GM21529 (cell line): Measurements from ENCODE around the gene LRRD1.
"Not testable (repeated sequence)": the region's sequence is repeated elsewhere in the genome, so short reads cannot be mapped to it uniquely, and the experiment has no call there.

ENCODE experiments used
- ATAC-seq: cut with Tn5 transposase; IDR thresholded peaks from one replicate; pipeline ENCODE4 v1.9.1; 2021; ENCODE audit not compliant: unreplicated experiment

LRRD1 gene

DNA sequence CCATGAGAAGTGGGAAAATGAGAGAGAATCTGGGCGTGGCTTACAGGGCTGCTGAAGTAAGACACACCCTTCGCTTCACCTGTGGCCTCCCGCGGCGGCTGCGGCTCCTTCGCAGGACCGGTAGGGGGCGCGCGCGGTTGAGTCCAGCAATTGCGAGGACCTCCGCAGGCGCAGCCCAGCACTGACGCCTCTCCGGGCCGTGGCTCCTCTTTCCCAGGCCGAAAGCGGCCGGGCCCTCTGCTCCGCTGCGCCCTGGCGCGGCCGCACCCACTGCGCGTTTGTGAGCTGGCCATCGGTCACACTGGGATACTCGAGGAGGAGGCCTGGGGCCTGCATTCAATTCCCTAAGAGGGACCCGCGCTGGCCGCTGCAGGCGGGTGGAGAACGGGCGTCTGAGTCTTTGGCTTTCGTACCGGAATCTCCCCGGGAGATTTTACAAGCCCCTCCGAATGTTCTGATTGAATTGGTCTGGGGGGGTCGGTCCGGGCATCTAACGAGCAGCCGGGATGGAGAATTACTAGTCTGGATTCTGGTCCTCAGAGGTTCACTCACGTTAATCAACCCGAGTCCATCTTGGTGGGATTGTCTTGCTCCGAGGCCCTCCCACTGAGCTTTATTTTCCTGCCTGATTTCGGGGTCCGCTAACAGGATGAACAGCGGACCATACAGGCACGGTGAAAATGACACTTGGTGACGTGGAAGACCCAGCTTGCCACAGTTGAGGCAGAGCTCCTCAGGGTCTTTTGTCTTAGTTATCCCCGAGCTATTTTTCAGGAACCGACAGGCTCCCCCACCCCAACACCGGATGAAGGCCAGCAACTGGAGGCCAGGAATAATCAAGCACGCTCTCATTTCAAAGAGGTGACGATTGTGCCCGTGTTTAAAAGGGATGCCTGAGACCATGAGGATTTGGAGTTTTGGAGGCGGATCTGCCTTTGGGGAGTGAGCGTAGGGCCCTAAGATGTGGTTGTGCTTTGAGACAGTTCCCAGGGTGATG, at the start of gene LRRD1:
LRRD1 (minus strand) TSS at position 215 of the 997 bp plus-strand sequence. CDS start 13,940 bp downstream, outside the sequence.
- ATAC-seq: peak; percentile 100

DNA sequence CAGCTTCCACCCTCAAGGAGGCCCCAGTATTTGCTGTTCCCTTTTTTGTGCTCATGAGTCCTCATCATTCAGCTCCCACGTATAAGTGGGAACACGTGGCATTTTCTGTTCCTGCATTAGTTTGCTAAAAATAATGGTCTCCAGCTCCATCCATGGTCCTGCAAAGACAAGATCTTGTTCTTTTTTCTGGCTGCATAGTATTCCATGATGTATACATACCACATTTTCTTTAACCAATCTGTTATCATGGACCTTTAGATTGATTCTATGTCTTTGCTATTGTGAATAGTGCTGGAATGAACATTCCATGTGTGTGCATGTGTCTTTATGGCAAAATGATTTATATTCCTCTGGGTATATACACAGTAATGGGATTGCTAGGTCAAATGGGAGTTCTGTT, 49.8 kb upstream of the LRRD1 start:
- ATAC-seq: no peak

GRCh38 chr7:92228100-92228499, 49.2 kb upstream of the LRRD1 start:
- ATAC-seq: no peak

- no peak for ATAC-seq
These were observed 48.0 kb upstream of the LRRD1 start for GRCh38 chr7:92226981-92227380.

DNA sequence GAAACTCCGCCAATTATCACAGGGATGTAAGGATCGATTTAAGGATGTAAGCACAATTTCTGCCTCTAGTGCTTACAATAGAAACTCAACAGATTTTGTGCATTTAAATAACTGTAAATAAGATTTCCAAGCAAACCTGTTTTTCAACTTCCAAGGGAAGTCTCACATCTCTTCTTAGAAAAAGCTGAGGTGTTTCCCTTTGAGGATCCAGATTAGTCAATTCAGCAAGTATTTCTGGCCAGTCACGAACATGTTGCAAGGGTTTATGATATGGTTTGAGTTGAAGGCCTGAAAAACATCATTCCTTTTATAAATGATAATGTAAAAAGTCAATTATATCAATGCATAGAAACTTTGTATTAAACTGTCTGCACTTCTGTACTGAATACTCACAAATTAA, 42.8 kb upstream of the LRRD1 start:
- ATAC-seq: no peak

GRCh38 chr7:92206672-92207071, 27.7 kb upstream of the LRRD1 start:
- no peak for ATAC-seq

DNA sequence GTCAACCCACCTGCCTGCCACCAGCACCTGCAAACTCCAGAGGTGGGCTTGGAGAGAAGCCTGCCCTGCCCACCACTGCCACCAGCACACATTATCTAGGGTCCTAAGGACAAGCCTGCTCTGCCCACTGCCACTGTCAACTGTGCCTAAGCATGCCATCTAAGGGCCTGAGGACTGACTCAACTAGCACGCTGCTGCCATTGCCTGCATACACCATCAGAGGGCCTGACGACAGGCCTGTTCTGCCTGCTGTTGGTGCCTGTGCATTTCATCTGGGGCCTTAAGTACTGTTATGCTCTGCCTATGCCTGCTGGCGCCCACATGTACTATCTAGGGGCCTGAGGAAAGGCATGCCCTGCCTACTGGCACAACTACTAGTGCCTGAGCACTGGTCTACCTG, 27.0 kb upstream of the LRRD1 start:
- no peak for ATAC-seq

DNA sequence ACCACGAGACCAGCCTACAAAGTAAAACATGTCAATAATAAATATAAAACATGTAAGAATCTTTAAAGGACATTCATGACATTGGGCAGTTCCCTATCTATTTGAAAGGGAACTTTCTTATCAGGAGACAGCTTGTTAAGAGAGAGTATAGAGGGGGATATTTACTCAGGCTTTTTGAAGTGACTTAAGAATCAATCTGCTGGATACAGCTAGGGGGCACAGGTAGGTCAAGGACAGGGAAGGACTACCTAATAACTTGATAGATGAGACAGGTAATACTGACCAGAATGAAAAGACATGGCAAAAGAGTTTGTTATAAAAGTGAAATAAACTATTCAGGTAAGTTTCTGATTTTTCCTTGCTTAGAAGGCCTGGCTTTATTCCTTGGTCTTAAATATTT, 21.8 kb upstream of the LRRD1 start:
- no peak for ATAC-seq

DNA sequence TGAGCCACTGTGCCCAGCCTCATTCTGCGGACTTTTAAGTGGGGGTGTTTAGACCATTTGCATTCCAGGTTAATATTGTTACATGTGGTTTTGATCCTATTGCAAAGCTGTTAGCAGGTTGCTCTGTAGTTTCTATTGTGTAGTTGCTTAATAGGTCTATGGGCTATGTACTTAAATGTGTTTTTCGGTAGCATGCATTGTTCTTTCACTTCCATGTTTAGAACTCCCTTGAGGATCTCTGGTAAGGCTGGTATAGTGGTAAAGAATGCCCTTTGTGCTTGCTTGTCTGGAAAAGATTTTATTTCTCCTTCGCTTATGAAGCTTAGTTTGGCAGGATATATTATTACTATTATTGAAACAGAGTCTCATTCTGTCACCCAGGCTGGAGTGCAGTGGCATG, 13.4 kb upstream of the LRRD1 start:
- ATAC-seq: no peak

DNA sequence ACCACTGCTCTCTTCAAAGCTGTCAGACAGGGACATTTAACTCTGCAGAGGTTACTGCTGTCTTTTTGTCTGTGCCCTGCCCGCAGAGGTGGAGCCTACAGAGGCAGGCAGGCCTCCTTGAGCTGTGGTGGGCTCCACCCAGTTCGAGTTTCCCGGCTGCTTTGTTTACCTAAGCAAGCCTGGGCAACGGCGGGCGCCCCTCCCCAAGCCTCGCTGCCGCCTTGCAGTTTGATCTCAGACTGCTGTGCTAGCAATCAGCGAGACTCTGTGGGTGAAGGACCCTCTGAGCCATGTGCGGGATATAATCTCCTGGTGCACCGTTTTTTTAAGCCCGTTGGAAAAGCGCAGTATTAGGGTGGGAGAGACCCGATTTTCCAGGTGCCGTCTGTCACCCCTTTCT, 10.3 kb upstream of the LRRD1 start:
- not testable (repeated sequence) for ATAC-seq

- not testable (repeated sequence) for ATAC-seq
These were observed 5.4 kb upstream of the LRRD1 start for GRCh38 chr7:92184294-92184693.

GRCh38 chr7:92177362-92177761, 1.6 kb downstream of the LRRD1 start:
- ATAC-seq: no peak

DNA sequence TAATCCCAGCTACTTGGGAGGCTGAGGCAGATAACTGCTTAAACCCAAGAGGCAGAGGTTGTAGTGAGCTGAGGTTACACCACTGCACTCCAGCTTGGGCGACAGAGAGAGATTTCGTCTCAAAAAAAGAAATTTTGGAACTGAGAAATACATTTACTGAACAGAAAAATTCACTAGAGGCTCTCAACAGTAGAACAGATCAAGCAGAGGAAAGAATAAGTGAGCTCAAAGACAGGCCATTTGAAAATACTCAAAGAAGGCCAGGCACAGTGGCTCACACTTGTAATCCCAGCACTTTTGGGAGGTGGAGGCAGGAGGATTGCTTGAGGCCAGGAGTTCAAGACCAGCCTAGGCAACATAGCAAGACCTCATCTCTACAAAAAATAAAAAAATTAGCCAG, 9.4 kb downstream of the LRRD1 start:
- not testable (repeated sequence) for ATAC-seq

DNA sequence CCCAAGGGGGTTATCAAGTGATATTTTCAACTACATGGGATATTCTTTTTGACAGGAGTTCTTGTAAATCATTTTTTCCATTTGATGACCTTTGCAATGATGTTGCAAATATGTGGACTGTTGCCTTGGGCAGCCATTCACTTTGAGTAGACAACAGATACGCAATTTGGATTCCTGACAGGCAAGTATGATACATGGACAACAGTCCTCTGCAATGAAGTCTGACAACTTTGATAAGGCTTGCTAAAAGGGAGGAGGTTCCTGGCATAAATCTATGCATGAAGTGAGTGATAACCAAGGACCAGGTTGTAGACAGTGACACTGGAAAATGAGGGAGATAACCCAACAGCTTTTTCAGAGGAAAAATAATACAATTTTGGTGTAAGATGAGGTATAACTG, 17.7 kb downstream of the LRRD1 start:
- no peak for ATAC-seq

DNA sequence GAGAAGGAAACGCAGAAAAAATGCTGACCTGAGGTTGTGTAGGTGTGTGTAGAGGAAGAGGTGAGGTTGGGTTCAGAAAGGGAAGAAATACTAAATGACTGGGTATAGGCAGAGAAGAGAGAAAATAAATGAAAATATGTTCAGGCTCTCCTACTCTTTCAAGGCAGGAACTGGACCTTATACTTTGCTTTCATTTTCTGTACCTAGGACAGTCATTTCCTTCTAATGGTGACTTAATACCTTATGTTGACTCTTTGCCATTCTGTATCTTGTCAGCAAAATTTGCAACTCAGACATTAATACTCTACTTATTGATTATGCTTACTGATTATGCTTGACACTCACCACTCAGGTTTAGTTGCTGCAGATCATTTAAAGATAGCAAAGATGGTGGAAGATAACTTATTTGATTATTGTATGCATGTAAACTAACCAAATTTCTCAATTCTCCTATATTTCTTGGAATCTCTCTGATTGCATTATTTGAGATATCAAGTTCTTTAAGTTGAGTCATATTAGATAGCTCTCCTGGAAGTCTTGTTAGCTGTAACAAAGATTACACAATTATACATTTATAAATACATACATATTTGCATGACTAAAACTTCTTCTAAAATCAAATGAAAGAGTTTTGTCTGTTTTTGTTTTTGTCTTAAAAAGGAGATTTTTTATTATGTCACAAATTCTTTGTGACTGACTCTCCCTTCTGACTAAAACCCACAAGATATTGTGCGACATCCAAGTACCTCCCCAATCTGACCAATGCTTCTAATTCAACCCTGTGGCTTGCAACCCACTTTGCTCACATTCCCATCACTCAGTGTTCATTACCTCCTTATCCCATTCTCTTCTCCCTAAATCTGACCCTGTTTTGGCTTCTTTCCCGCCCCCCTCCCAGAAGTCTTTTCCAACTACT, 20.0 kb downstream of the LRRD1 start:
- peak; percentile 86 for ATAC-seq

- no peak for ATAC-seq
These were observed 22.0 kb downstream of the LRRD1 start for GRCh38 chr7:92156990-92157389.

- ATAC-seq: no peak
These were observed 23.7 kb downstream of the LRRD1 start for GRCh38 chr7:92155108-92155739.

- no peak for ATAC-seq
These were observed 28.4 kb downstream of the LRRD1 start for GRCh38 chr7:92150450-92151017.

DNA sequence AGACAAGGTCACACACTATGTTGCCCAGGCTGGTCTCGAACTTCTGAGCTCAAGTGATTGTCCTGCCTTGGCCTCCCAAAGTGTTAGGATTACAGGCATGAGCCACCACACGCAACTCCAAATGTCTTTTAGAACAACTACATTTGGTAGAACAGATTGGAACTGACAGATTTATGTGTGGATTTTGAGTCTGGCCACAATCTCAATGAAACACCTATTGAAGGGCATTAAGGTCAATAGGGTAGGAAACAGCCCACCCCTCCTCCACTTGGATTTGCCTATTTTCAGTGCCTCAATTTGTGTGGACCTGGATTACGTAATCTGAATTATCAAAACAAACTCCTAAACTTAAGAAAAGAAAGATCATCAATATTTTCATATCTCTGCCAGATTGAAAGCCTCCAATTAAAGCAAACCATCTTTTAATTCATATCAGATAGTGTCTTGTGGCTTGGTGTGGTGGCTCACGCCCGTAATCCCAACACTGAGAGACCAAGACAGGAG, 29.2 kb downstream of the LRRD1 start:
- ATAC-seq: no peak

GRCh38 chr7:92143192-92143880, 35.6 kb downstream of the LRRD1 start:
- ATAC-seq: not testable (repeated sequence)
